GM19324 (cell line): Measurements from ENCODE around the gene KIFC3.

Experiments
- ATAC-seq: cut with Tn5 transposase; IDR thresholded peaks from one replicate; pipeline ENCODE4 v1.9.1; 2021; ENCODE audit warnings: mild to moderate bottlenecking, moderate library complexity; ENCODE audit not compliant: unreplicated experiment, low FRiP score

KIFC3 gene

DNA sequence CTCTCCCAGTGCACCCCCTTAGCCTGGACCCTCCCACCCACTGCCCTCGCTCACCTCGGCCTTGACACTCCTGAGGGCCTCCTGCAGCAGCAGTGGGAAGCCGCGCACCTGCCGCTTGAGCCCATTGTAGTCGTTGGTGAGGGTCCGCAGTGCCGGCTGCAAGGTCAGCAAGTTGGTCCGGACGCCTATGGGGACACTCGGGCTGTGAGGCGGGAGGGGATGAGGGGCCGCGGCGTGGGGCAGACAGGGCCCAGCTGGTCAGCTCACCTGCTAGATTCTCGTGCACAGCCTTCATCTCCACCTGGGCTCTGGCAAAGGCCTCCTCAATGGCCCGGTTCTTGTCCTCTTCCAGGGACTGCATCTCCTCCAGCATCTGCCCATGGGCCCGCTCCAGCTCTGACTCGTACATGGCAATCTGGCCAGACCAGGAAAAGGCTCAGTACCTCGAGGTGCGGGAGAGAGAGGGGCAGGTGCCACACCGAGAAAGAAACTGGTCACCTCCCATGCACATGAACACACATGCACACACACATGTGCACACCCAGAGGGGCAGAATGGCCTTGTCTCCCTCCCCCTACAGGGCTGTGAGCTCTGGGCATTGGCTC is 32.6 kb downstream of the KIFC3 start:
- no peak for ATAC-seq

DNA sequence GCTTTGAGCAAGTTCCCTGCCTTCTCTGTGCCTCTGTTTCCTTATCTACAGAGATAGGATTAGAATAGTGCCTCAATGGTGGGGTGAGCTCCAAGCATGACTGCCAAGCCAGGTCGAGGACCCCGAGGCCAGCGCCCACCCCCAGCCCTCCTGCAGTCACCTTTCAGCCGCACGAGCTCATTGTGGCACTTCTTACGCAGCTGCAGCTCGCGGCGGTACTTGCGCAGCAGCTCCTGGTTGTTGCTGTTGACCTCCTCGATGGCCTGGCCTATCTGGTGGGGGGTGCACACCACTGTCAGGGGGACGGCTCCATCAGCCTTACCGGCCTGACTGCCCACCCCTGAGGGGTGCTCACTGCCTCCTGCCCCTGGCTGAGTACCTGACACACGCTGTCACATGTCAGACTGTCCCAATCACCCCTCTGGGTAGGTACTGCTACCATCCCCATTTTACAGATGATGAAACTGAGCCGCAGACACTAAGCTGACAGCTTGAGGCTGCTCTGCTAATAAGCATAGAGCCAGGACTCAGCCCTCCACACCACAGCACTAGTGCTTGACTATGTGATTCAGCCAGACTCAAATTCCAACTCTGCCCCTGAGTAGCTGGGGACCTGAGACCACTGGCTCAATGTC is 35.5 kb downstream of the KIFC3 start:
- no peak for ATAC-seq

GRCh38 chr16:57765160-57765728 is 37.0 kb downstream of the KIFC3 start:
- no peak for ATAC-seq

GRCh38 chr16:57764341-57765159 is 37.7 kb downstream of the KIFC3 start:
- no peak for ATAC-seq

DNA sequence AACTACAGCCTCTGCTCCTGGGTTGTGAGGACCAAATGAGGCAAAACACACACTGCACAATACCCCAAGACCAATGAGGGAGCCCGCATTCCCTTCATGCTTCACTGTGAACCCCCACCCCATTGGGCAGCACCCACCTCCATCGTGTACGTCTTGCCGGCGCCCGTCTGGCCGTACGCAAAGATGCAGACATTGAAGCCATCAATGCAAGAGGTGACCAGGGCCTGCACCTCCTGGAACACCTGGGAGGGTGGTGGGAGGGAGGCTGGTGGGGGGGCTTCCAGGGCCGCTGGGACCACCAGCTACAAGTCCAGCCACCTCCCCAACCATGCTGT is 38.3 kb downstream of the KIFC3 start:
- ATAC-seq, result no peak

DNA sequence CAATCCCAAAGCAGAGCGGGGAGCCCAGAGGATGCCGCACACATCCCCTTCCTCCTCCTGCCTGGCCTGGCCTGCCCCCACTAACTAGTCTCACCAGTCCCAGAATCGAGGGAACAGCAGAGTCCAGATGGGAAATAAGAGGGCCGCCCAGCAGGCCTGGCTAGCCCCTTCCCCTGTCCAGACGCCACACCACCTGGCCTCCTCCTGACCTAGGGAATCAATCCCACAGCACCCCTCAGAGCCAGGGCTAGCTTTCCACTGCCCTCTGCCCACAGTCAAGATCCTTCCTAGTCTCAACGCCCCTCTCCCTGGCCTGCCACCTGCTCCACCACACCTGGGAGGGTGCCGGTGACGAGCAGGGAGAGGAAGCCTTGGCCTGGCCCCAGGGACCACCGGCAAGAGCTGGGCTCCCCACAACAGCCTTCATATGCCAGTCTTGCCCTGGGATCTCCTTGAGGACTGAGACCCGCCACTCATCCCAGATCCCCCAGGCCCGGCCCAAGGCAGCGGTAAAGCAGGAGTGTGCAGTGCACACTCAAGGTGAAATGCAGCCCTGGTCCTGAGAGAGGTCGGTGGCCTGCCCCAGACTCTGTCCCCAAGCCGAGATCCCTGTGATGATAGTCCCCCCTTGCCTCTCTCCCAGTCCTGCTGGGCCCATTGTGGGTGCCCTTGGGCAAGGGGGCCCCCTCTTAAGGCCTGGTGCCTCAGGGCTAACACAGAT is 38.8 kb downstream of the KIFC3 start:
- no peak for ATAC-seq

GRCh38 chr16:57762365-57763040 is 39.8 kb downstream of the KIFC3 start:
- ATAC-seq, result no peak

DNA sequence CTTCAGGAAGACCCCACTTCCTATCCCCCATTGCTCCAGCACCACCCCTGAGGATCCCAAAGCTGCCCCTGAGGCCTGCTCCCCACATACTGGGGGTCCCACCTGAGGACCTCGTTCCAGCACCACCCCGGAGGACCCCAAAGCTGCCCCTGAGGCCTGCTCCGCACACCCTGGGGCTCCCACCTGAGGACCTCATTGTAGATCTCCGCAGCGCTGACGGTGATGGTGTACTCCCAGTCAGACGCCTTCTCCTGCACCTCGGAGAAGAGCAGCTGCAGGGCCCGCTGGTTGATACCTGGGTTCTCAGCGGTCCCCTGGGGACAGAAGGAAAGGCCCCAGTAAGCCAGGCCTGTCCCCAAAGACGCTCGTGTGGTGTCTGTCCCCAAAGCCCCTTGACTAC is 40.3 kb downstream of the KIFC3 start:
- ATAC-seq, result no peak

DNA sequence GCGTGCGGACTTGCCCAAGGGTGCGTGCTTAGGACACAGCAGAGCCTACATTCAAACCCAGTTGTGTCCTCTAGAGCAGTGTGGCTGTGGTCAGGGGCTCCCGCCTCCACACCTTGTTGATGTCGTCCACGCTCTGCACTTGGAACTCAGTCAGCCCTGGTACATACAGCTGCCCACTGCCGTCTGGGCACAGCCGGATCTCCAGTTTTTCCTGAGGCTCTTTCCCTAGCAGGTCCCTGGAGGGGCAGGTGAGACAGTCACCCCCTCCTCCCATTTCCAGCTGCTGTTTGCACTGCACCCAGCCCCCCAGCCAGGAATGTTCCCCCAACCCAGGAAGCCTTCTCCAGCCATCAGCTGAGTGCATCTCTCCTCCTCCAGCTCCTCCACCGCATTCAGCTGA is 41.0 kb downstream of the KIFC3 start:
- no peak for ATAC-seq

GRCh38 chr16:57760357-57761160 is 41.7 kb downstream of the KIFC3 start:
- ATAC-seq, result no peak

DNA sequence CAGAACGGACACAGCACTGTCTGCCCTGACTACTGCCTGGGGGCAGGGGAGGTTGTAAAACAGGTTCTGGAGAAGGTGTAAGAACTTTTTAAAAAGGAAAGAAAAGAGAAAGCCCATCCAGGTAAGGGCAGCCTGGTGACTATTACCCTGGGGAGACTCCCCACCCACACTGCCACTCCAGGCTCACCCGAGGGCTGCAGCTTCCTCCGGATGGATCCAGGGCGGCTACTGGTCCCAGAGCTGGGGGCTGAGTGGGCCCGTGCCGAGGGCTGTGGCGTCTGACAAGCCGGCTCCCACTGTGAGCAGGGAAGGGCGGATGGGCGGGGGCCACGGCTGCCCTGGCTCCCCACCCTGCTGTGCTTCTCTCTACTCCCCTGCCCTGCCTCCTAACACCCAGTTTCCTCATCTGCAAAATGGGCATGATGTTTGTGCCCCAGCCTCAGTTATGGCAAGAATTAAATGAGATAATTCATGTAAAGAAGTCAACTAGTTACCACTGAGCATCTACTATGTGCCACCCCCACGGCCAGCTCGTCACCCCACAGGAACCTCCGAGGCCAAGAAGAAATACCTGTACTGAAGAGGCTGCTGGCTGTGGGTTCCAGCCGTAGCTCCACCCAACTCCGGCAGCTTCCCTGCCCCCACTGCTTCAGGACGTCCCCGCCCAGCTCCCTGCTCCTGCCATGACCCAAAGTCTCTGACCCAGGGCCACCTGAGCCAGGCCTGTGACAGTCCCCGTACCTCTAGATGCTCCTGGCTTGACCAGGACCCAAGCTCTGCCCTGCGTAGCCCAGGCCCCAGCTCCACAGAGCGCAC is 42.5 kb downstream of the KIFC3 start:
- ATAC-seq, result no peak

- no peak for ATAC-seq
These were observed 43.2 kb downstream of the KIFC3 start for GRCh38 chr16:57759131-57759530.

- no peak for ATAC-seq
These were observed 43.8 kb downstream of the KIFC3 start for GRCh38 chr16:57758331-57759117.

GRCh38 chr16:57757883-57758282 is 44.4 kb downstream of the KIFC3 start:
- ATAC-seq, result no peak

DNA sequence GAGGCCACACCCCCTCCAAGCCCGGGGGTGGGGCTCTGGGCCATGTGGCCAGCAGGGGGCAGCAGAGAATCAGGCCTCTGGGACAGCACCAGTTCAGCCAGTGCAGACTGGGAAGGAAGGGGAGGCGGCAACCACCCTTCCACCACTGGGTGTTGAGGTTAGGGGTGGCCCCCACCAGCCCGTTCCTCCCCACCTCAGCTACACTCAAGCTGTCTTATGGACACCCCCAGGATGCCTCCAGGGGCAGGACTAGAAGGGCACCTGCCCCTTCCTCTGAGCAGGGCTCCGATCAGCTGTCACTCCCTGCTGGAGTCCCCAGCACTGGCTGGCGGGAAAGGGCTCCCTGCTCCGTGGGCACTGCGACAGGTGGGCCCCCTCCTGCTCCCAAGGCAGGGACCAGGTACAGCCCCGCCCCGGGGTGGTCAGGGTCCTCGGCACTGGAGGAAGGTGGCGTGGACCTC is 44.9 kb downstream of the KIFC3 start:
- ATAC-seq, result peak; percentile 57

DNA sequence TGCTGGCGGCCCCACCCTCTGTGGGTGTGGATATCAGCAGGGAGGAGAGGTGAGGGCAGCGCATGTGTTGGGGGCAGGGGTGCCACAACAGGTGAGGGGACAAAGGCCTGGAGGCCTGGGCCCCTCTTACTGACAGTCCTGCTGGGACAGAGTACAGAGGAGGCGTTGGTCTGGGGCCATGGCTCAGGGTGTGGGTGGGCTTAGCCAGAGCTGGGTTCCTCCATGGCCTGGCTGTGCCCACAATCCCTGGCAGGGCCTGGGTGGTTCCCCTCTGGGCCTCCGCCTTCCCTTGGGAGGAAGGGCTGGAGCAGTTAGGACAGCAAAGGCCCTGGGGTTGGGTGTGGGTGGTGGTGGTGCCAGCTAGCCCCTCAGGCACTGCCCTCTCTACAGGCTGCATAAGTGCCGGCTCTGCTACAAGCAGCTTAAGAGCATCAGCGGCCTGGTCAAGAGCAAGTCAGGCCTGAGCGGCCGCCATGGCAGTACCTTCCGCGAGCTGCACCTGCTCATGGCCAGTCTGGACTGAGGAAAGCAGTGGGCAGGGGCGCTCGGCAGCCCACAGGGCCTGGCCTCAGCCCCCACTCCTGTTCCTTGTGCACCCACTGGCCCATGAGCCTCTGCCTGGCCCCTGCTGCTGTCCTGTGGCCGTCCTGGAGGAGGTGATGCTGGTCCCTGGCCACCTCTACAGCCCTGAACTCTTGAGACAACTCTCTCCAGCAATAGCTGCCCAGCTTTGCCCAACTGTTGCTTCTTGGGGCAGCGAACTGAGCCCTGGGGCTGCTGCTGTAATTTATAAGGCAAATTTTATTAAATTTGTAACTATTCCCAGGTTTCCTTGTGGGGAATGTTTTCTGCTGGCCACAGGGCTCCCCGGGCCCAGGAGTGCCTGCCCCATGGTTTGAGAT is 45.6 kb downstream of the KIFC3 start:
- ATAC-seq, result no peak
